GM23248 (cell line): ENCODE results near the gene SAMD7.

Experiments
- EZH2 ChIP-seq: fragments of 200-600 bp; sonication (generic); IDR thresholded peaks from 2 replicates; pipeline ENCODE4 v1.6.1; 2018; ENCODE audit warnings: antibody characterized with exemption, mild to moderate bottlenecking; ENCODE audit not compliant: insufficient read depth, poor library complexity, severe bottlenecking
- EZH2phosphoT487 ChIP-seq: fragments of 200-600 bp; sonication (generic); IDR thresholded peaks from 2 replicates; pipeline ENCODE4 v1.6.1; 2018; ENCODE audit warnings: antibody characterized with exemption, moderate library complexity, mild to moderate bottlenecking, low read depth; ENCODE audit not compliant: insufficient read depth

DNA sequence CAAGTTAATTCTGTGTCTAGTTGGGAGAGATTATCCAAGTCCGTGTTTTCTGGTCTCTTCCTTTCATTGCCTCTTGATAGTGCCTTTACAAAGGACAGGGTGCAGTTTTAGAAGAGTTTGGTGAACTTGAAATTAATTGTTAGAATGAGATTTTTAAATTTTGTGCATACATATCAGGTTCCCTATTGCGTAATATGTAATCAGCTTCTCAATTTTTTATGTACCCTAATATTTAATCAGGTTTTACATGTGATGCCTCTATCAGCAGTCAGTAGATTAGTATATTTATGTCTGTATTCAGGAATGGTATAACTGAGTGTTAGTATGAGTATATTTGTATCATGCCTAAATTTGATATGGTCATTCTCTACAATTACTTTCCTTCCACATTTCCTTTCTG is 60.1 kb downstream of the SAMD7 start:
- TF ChIP-seq EZH2 (no peak), EZH2phosphoT487 (no peak)
